Measurements from ENCODE around the gene PATJ.

DNA sequence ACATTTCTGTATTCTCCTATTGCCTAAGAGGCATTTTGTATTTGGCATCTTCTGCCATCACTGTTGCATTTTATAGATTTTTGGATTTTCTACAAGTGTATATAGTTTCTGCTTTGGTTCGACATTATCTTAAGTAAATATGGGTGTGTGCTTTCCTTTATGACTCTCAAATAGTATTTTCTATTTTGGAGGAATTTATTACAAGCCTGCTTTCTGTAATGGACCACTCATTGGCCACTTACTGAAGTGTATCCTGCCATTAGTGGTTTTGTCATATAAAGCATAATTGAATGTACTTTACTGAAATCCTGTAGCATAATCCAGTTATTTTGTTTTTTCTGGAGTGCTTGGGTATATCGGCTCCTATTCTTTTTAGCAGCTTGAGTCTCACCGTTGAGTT is 184.3 kb downstream of the PATJ start:
- TF ChIP-seq, protein P1, sequence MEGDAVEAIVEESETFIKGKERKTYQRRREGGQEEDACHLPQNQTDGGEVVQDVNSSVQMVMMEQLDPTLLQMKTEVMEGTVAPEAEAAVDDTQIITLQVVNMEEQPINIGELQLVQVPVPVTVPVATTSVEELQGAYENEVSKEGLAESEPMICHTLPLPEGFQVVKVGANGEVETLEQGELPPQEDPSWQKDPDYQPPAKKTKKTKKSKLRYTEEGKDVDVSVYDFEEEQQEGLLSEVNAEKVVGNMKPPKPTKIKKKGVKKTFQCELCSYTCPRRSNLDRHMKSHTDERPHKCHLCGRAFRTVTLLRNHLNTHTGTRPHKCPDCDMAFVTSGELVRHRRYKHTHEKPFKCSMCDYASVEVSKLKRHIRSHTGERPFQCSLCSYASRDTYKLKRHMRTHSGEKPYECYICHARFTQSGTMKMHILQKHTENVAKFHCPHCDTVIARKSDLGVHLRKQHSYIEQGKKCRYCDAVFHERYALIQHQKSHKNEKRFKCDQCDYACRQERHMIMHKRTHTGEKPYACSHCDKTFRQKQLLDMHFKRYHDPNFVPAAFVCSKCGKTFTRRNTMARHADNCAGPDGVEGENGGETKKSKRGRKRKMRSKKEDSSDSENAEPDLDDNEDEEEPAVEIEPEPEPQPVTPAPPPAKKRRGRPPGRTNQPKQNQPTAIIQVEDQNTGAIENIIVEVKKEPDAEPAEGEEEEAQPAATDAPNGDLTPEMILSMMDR (IDR thresholded peaks at IDR 0.05), result no peak
- TF ChIP-seq POLR2A (IDR thresholded peaks at IDR 0.05), result no peak

All from esophagus squamous epithelium (tissue), 4 donors.